HL-60/S4 treated with retinoic acid at 250 ng/mL for 4 days and 3 days (cell line): ENCODE measurements around the gene SCRT2.

Experiments used
- in situ Hi-C: fragments of 300-500 bp; cut with MboI; formaldehyde crosslinking; loops from 2 replicates; pipeline ENCODE4 v1.7.0; 2022; ENCODE audit warnings: low sequenced_read_pairs

The SCRT2 gene

GRCh38 chr20:635028-635892 lies 40.3 kb downstream of the SCRT2 start:
- in situ Hi-C loops: no loop called here

DNA sequence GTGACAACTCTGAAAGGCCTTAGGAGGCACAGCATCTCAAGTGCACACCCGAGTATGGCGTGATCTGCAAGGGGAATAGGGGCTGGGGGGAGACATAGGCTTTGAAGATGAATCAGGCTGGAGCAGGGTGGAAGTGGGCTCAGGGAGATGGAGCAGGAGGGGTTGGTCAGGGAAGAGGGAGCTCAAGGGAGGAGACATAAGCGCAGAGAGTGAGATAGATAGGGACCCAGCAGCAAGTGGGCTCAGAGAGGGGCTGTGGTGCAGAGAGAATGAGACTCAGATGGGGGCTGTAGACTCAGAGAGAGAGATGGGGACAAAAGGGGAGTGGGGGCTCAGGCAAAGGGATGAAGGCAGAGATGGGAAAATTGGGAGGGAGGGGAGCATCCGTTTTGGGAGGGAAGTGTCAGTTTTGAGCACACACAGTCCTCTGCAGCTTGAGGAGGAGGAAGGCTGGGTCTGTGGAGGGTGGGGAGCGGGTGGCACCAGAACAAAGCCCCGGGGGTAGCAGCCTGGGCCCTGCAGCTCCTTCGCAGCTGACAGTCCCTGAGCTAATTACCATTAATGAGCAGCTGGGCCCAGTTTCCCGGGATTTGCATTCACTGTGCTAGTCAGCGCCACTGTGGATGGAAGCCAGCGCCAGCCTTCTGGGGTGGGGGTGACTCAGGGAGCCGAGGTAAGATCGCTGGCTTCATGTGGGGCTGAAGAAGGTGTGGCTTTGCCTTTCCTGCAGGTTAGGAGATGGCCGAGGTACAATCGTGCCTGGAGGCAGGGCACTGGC lies 41.3 kb downstream of the SCRT2 start:
- in situ Hi-C loops: no loop called here

DNA sequence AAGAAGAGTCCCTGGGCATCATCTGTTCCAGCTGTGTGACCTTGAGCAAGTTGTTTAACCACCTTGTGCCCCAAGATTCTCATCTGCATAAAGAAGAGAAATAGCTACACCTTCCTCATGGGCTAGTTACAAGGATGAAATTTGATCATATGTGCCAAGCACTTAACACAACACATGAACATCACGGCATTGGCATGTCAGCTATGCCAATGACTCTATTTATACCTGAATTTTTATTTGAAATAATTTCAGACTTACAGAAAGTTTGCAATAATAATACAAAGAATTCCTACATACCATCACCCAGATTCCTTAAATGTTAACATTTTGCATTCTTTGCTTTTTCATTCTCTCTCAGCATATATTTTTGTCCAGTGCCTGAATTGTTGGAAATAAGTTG lies 44.5 kb downstream of the SCRT2 start:
- in situ Hi-C loops: no loop called here

DNA sequence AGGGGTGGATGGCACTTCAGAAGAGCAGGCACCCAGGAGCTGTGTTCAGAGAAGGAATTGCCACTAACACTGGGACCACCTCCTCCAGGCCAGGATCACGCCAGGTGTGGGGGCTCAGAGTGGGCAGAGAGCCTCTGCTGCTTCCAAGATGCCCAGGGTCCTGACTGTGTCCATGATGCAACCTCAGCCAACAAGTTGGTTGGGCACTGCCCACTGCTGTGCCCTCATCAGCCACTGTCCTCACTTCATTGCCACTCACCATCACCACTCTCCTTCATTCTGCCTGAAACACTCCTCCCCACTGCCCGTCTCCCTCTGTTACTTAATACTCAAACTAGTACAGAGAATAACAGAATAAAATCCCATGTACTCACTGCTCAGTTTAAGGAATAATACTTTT lies 49.0 kb downstream of the SCRT2 start:
- in situ Hi-C loops: no loop called here

GRCh38 chr20:625360-625932 lies 50.2 kb downstream of the SCRT2 start:
- in situ Hi-C loops: no loop called here

DNA sequence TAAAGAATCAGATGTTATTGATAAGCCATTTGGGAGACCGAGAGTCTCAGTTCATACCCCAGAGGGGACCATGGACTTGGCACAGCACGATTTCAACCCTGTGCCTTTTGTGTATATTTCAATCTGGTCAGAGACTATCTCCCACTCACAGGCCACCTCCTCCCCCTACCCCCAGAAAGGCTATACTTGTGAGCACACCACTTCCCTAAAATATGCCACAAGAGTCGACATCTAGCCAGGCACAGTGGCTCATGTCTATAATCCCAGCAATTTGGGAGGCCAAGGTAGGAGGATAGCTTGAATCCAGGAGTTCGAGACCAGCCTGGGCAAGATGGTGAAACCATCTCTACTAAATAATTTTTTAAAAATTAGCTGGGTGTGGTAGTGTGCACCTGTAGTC lies 51.9 kb downstream of the SCRT2 start:
- in situ Hi-C loops: no loop called here

DNA sequence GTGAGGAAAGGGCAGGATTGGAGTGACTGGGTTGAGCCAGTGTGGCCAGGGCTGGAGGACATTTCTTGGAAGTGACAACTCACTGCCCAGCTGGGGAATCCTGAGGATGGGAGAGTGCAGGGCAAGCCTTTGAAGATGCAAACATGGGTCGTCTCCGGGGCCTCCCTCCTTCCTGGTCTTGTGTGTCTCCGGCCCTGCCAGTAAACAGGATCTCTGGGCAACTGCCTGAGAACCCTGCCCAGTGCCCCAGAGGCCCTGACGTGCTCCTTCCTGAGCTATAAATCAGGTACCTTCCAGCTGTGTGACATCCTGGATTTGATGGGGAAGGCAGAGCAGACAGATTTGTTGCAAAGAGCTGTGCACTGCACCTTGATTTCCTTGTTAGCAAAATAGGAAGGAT lies 52.6 kb downstream of the SCRT2 start:
- in situ Hi-C loops: no loop called here

DNA sequence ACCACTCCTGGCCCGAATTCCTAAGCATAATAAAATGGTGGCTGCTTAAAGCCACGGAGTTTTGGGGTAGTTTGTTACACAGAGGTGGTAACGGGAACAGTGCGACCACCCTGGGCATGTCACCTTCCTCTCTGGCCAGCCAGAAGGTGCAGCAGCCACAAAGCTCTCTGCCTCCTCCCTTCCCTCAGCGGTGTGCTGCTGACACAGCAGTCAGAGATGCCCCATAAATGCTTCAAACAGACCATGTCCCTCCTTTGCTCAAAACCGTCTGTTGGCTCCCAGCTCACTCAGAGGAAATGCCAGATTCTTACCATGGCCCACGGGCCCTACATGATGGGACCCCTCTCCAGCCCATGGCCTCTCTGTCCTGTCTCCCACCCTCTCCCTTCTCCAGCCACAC lies 53.4 kb downstream of the SCRT2 start:
- in situ Hi-C loops: no loop called here

DNA sequence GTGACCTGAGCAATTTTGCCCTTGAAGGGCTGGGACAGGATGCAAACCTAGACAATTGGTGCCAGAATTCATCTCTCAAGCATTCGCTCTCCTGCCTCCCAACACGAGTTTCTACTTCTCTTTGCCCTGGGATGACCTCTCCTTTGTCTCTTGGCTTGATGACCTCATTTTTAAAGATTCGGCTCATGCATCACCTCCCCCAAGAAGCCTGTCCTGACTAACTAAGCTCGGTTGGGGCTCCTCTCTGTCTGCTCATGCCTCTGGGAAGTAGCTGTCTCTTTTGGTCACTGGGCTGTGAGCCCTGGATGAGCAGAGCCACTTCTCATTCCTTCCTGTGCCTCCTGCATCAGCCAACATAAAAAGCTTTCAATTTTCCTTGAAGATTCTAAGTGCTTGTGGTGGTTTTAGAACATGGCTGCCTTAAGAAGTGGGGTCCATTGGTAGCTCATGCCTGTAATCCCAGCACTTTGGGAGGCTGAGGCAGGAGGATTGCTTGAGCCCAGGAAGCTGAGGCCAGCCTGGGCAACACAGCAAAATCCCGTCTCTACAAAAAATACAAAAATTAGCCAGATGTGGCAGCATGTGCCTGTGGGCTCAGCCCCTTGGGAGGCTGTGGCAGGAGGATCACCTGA lies 54.4 kb downstream of the SCRT2 start:
- in situ Hi-C loops: no loop called here

DNA sequence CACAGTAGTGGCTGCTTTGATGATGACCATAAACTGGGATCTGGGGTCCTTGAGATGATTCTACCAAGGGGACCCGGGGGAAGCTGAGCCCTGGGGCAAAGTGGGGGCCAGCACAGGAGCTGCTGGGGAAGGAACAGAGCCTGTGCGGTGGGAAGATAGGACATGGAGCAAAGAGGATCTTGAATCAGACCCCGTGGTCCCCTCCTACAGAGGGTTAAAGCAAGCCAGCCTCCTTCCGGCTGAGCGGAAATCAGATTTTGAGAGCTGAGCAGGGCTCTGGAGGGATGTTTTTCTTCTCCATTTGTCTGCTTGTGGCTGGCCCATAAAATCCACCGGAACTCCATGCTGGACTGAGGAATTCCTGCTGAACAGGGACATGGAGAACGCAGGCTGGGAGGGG lies 55.4 kb downstream of the SCRT2 start:
- in situ Hi-C loops: no loop called here

GRCh38 chr20:618980-619379 lies 56.6 kb downstream of the SCRT2 start:
- in situ Hi-C loops: no loop called here

GRCh38 chr20:617934-618690 lies 57.5 kb downstream of the SCRT2 start:
- in situ Hi-C loops: no loop called here

- in situ Hi-C loops: no loop called here
Observed at GRCh38 chr20:615514-615913, 60.1 kb downstream of the SCRT2 start.

DNA sequence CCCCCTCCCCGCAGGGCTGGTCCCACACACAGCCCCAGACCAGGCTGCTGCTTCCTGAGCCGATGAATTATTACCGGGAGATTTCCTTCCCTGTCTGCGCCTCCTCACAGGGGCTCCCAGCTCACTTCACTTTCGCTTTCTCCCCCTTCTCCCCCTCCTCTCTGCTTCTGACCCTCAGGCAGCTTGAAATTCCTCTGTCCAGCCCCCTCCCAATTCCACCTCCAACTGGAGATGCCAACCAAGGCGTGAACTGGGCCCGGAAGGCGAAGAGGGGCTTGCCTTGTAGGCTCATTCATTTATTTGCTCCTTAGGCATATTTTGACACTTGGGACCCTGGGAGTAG lies 63.8 kb downstream of the SCRT2 start:
- in situ Hi-C loops: no loop called here
